Measurements from ENCODE around the gene SLC6A1. TPM values are rescaled to one million over a fixed set of nuclear protein-coding genes. Genes with fewer than 3 reads are reported as not detected.

SLC6A1 gene
- total RNA-seq, 2 experiments from 2014 or later, result not detected

GRCh38 chr3:10996345-10997013 lies 3.9 kb downstream of the SLC6A1 start:
- Mint-ChIP-seq H3K27ac (no peak overlapping the region), H3K9me3 (no peaks in the 10 kb centered on the region), H3K4me3 (no peak overlapping the region), H3K4me1 (peaks cover 2% of the 10 kb centered on the region), H3K36me3 (no peaks in the 10 kb centered on the region), H3K27me3 (peaks cover 71% of the 10 kb centered on the region)
- DNase-seq, result no peak

- H3K9me3 Mint-ChIP-seq, result no peaks in the 10 kb centered on the region
- H3K27me3 Mint-ChIP-seq, result peaks cover 64% of the 10 kb centered on the region
- H3K27ac Mint-ChIP-seq, result no peak overlapping the region
- H3K4me3 Mint-ChIP-seq, result no peak overlapping the region
- H3K36me3 Mint-ChIP-seq, result no peaks in the 10 kb centered on the region
- DNase-seq, result no peak
- H3K4me1 Mint-ChIP-seq, result peaks cover 2% of the 10 kb centered on the region
These were observed 4.6 kb downstream of the SLC6A1 start for GRCh38 chr3:10997196-10997595.

- Mint-ChIP-seq H3K4me1 (peaks cover under 1% of the 10 kb centered on the region), H3K4me3 (no peak overlapping the region), H3K9me3 (no peaks in the 10 kb centered on the region), H3K27me3 (peaks cover 54% of the 10 kb centered on the region), H3K27ac (no peak overlapping the region), H3K36me3 (no peaks in the 10 kb centered on the region)
- DNase-seq, result no peak
These were observed 6.0 kb downstream of the SLC6A1 start for GRCh38 chr3:10998542-10998941.

- Mint-ChIP-seq H3K36me3 (no peaks in the 10 kb centered on the region), H3K4me3 (no peak overlapping the region), H3K27me3 (peaks cover 45% of the 10 kb centered on the region), H3K27ac (no peak overlapping the region), H3K4me1 (no peaks in the 10 kb centered on the region), H3K9me3 (no peaks in the 10 kb centered on the region)
- no peak for DNase-seq
These were observed 6.9 kb downstream of the SLC6A1 start for GRCh38 chr3:10999221-11000107.

GRCh38 chr3:11000528-11000927 lies 8.0 kb downstream of the SLC6A1 start:
- DNase-seq, result no peak
- no peaks in the 10 kb centered on the region for H3K36me3 Mint-ChIP-seq
- no peak overlapping the region for H3K4me3 Mint-ChIP-seq
- H3K9me3 Mint-ChIP-seq, result no peaks in the 10 kb centered on the region
- no peaks in the 10 kb centered on the region for H3K4me1 Mint-ChIP-seq
- peaks cover 37% of the 10 kb centered on the region for H3K27me3 Mint-ChIP-seq
- H3K27ac Mint-ChIP-seq, result no peak overlapping the region

- DNase-seq, result no peak
- H3K4me1 Mint-ChIP-seq, result no peaks in the 10 kb centered on the region
- no peaks in the 10 kb centered on the region for H3K36me3 Mint-ChIP-seq
- no peak overlapping the region for H3K27ac Mint-ChIP-seq
- H3K27me3 Mint-ChIP-seq, result peaks cover 33% of the 10 kb centered on the region
- H3K4me3 Mint-ChIP-seq, result no peak overlapping the region
- no peaks in the 10 kb centered on the region for H3K9me3 Mint-ChIP-seq
These were observed 8.6 kb downstream of the SLC6A1 start for GRCh38 chr3:11001020-11001657.

- no peaks in the 10 kb centered on the region for H3K36me3 Mint-ChIP-seq
- H3K4me1 Mint-ChIP-seq, result no peaks in the 10 kb centered on the region
- DNase-seq, result no peak
- H3K27me3 Mint-ChIP-seq, result peaks cover 31% of the 10 kb centered on the region
- no peak overlapping the region for H3K27ac Mint-ChIP-seq
- no peaks in the 10 kb centered on the region for H3K9me3 Mint-ChIP-seq
- H3K4me3 Mint-ChIP-seq, result no peak overlapping the region
These were observed 9.1 kb downstream of the SLC6A1 start for GRCh38 chr3:11001658-11002021.

GRCh38 chr3:11002371-11002807 lies 9.8 kb downstream of the SLC6A1 start:
- no peaks in the 10 kb centered on the region for H3K9me3 Mint-ChIP-seq
- peaks cover 26% of the 10 kb centered on the region for H3K27me3 Mint-ChIP-seq
- no peak overlapping the region for H3K4me3 Mint-ChIP-seq
- H3K36me3 Mint-ChIP-seq, result no peaks in the 10 kb centered on the region
- no peaks in the 10 kb centered on the region for H3K4me1 Mint-ChIP-seq
- no peak overlapping the region for H3K27ac Mint-ChIP-seq
- no peak for DNase-seq

GRCh38 chr3:11004563-11004962 lies 12.0 kb downstream of the SLC6A1 start:
- no peaks in the 10 kb centered on the region for H3K9me3 Mint-ChIP-seq
- no peaks in the 10 kb centered on the region for H3K4me1 Mint-ChIP-seq
- no peak for DNase-seq
- peaks cover 21% of the 10 kb centered on the region for H3K27me3 Mint-ChIP-seq
- no peaks in the 10 kb centered on the region for H3K36me3 Mint-ChIP-seq
- H3K4me3 Mint-ChIP-seq, result no peak overlapping the region
- no peak overlapping the region for H3K27ac Mint-ChIP-seq

- no peaks in the 10 kb centered on the region for H3K4me1 Mint-ChIP-seq
- no peaks in the 10 kb centered on the region for H3K9me3 Mint-ChIP-seq
- DNase-seq, result no peak
- peaks cover 11% of the 10 kb centered on the region for H3K27me3 Mint-ChIP-seq
- no peak overlapping the region for H3K27ac Mint-ChIP-seq
- no peak overlapping the region for H3K4me3 Mint-ChIP-seq
- H3K36me3 Mint-ChIP-seq, result no peaks in the 10 kb centered on the region
These were observed 13.2 kb downstream of the SLC6A1 start for GRCh38 chr3:11005686-11006256.

GRCh38 chr3:11006986-11007933 lies 14.7 kb downstream of the SLC6A1 start:
- Mint-ChIP-seq H3K27ac (no peak overlapping the region), H3K9me3 (no peaks in the 10 kb centered on the region), H3K4me3 (no peak overlapping the region), H3K36me3 (no peaks in the 10 kb centered on the region), H3K27me3 (peaks cover 5% of the 10 kb centered on the region), H3K4me1 (no peaks in the 10 kb centered on the region)
- no peak for DNase-seq

GRCh38 chr3:11009898-11010297 lies 17.4 kb downstream of the SLC6A1 start:
- DNase-seq, result no peak
- no peaks in the 10 kb centered on the region for H3K36me3 Mint-ChIP-seq
- peaks cover 5% of the 10 kb centered on the region for H3K27me3 Mint-ChIP-seq
- H3K27ac Mint-ChIP-seq, result no peak overlapping the region
- H3K9me3 Mint-ChIP-seq, result no peaks in the 10 kb centered on the region
- no peak overlapping the region for H3K4me3 Mint-ChIP-seq
- H3K4me1 Mint-ChIP-seq, result no peaks in the 10 kb centered on the region

GRCh38 chr3:11010426-11011165 lies 18.0 kb downstream of the SLC6A1 start:
- H3K9me3 Mint-ChIP-seq, result no peaks in the 10 kb centered on the region
- no peak for DNase-seq
- H3K4me1 Mint-ChIP-seq, result no peaks in the 10 kb centered on the region
- H3K4me3 Mint-ChIP-seq, result no peak overlapping the region
- H3K36me3 Mint-ChIP-seq, result no peaks in the 10 kb centered on the region
- peaks cover 1% of the 10 kb centered on the region for H3K27me3 Mint-ChIP-seq
- H3K27ac Mint-ChIP-seq, result no peak overlapping the region

- Mint-ChIP-seq H3K36me3 (no peaks in the 10 kb centered on the region), H3K27me3 (peaks cover 6% of the 10 kb centered on the region), H3K4me3 (no peak overlapping the region), H3K9me3 (no peaks in the 10 kb centered on the region), H3K27ac (no peak overlapping the region), H3K4me1 (no peaks in the 10 kb centered on the region)
- DNase-seq, result no peak
These were observed 21.7 kb downstream of the SLC6A1 start for GRCh38 chr3:11014253-11014652.

Measured in activated naive CD8-positive, alpha-beta T cell treated with anti-CD3 and anti-CD28 coated beads for 36 hours (primary cell).